PFSK-1 (cell line): ENCODE measurements around the gene DRICH1.

ENCODE experiments used
- FOXP2 ChIP-seq: optimal IDR thresholded peaks from 2 replicates; pipeline ENCODE3; 2011; ENCODE audit warnings: borderline replicate concordance, control low read depth, inconsistent platforms; ENCODE audit not compliant: insufficient read depth; ENCODE audit errors: extremely low read length, extremely low read depth
- POLR2AphosphoS5 ChIP-seq: IDR thresholded peaks from 2 replicates; pipeline ENCODE4 v1.6.1; 2012; ENCODE audit warnings: low read depth, mild to moderate bottlenecking, control low read depth, low read length, moderate library complexity
- REST ChIP-seq, 2 experiments: IDR thresholded peaks; 2 replicates each; pipeline versions ENCODE4 v1.6.1 to v1.8.0; 2011 to 2012; ENCODE audit warnings: low read depth in 2 of 2, low read length in 2 of 2, control low read depth in 1 of 2, inconsistent platforms in 1 of 2, mild to moderate bottlenecking in 1 of 2, moderate library complexity in 1 of 2; ENCODE audit not compliant: insufficient read depth in 1 of 2
- SIN3A ChIP-seq: IDR thresholded peaks from 2 replicates; pipeline ENCODE4 v1.6.1; 2012; ENCODE audit warnings: mild to moderate bottlenecking, low read length, moderate library complexity, borderline replicate concordance; ENCODE audit not compliant: insufficient read depth
- TAF1 ChIP-seq: IDR thresholded peaks from 2 replicates; pipeline ENCODE4 v1.6.1; 2012; ENCODE audit warnings: low read length, control low read depth, borderline replicate concordance; ENCODE audit not compliant: insufficient read depth

Gene DRICH1

GRCh38 chr22:23570681-23571080, 61.4 kb downstream of the DRICH1 start:
- TF ChIP-seq POLR2AphosphoS5 (no peak), REST (IDR thresholded peaks at IDR 0.05; ENCODE audit: insufficient read depth in 1 of 2, low read depth in 2 of 2, low read length in 2 of 2) (no peak), FOXP2 (no peak), SIN3A (no peak), TAF1 (no peak)

- TF ChIP-seq FOXP2, result no peak
- no peak for TF ChIP-seq TAF1
- no peak for TF ChIP-seq POLR2AphosphoS5
- no peak for TF ChIP-seq REST (IDR thresholded peaks at IDR 0.05; ENCODE audit: insufficient read depth in 1 of 2, low read depth in 2 of 2, low read length in 2 of 2)
- TF ChIP-seq SIN3A, result no peak
These were observed 62.4 kb downstream of the DRICH1 start for GRCh38 chr22:23569716-23570115.

GRCh38 chr22:23569291-23569690, 62.8 kb downstream of the DRICH1 start:
- TF ChIP-seq FOXP2, result no peak
- no peak for TF ChIP-seq SIN3A
- TF ChIP-seq REST (IDR thresholded peaks at IDR 0.05; ENCODE audit: insufficient read depth in 1 of 2, low read depth in 2 of 2, low read length in 2 of 2), result no peak
- no peak for TF ChIP-seq TAF1
- no peak for TF ChIP-seq POLR2AphosphoS5

GRCh38 chr22:23566705-23567475, 65.2 kb downstream of the DRICH1 start:
- TF ChIP-seq REST (IDR thresholded peaks at IDR 0.05; ENCODE audit: insufficient read depth in 1 of 2, low read depth in 2 of 2, low read length in 2 of 2), result no peak
- no peak for TF ChIP-seq SIN3A
- TF ChIP-seq POLR2AphosphoS5, result no peak
- TF ChIP-seq FOXP2, result no peak
- TF ChIP-seq TAF1, result no peak
